Measurements from ENCODE around the gene MYH4. TPM values are rescaled to one million over a fixed set of nuclear protein-coding genes. Genes with fewer than 3 reads are reported as not detected.

MYH4 gene
- total and polyA plus RNA-seq, 9 of the 15 experiments (the other 6 are each of a cell fraction or from before 2014, with no cell fraction given) = not detected

DNA sequence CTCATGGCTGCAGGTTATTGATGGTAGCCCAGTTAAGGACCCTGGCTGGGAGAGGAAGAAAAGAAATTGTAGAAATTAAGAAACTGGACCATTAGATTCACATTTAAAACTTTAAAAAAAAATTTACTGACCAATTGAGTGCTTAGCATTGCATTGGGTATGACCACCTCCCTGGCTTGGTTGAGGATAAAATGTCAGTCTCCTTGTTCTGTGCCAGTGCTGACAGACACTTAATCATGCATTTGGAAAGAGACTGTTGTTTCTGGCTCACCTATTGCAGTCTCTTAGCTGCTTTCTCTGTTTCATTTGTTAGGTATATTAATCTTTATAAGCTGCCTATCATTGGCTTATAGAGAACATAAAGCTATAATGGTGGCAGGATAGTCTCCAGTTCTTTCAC is 47.3 kb upstream of the MYH4 start:
- Histone ChIP-seq H3K36me3 (ENCODE audit: control insufficient read depth, insufficient read depth, low read length) (no peaks in the 10 kb centered on the region), H3K27me3 (ENCODE audit: control insufficient read depth in 2 of 2, insufficient read depth in 2 of 2, low read length in 2 of 2) (no peaks in the 10 kb centered on the region), H3K4me3 (no peak overlapping the region), H2AFZ (ENCODE audit: low read depth, low read length) (no peak overlapping the region), H3K9me1 (ENCODE audit: control insufficient read depth, insufficient read depth, low read length) (no peaks in the 10 kb centered on the region), H3K9ac (ENCODE audit: insufficient read depth in 1 of 2, low read depth in 2 of 2, low read length in 2 of 2) (no peak overlapping the region), H3K79me2 (ENCODE audit: control insufficient read depth, insufficient read depth, low read length) (no peaks in the 10 kb centered on the region), H3K4me2 (ENCODE audit: insufficient read depth, low read length) (no peak overlapping the region), H4K20me1 (replicated peaks; ENCODE audit: control insufficient read depth, insufficient read depth, low read length) (no peaks in the 10 kb centered on the region), H3K4me1 (replicated peaks in 1 of 2; ENCODE audit: control insufficient read depth in 2 of 2, insufficient read depth in 2 of 2, low read length in 2 of 2) (no peaks in the 10 kb centered on the region), H3K9me3 (replicated peaks; ENCODE audit: control insufficient read depth, insufficient read depth, low read depth, low read length) (no peaks in the 10 kb centered on the region), H3K27ac (ENCODE audit: extremely low read depth, low read depth, low read length) (no peak overlapping the region)
- in situ Hi-C loops (cut with MboI) = no loop called here
- FAIRE-seq = no peak
- no peak for ATAC-seq
- no peak for DNase-seq (ENCODE audit: extremely low read depth in 1 of 4, low spot score in 3 of 4)
- no TSS peak for BruUV-seq (replicated peaks)
- ChIA-PET POLR2A (no interaction called here), CTCF (ENCODE audit: low intra/inter-chr PET ratio) (no interaction called here)
- intact Hi-C loops (cut with micrococcal nuclease) = no loop called here
- TF ChIP-seq PYGO2 (tag; IDR thresholded peaks at IDR 0.05) (no peak), NEUROD1 (IDR thresholded peaks at IDR 0.05; ENCODE audit: borderline replicate concordance, low read depth, low read length, partially characterized antibody) (no peak), SETDB1 (IDR thresholded peaks at IDR 0.05; ENCODE audit: low read length) (no peak), KLF1 (tag; IDR thresholded peaks at IDR 0.05) (no peak), NR2C1 (IDR thresholded peaks at IDR 0.05) (no peak), NR2C1 (tag; IDR thresholded peaks at IDR 0.05) (no peak), SOX6 (IDR thresholded peaks at IDR 0.05) (no peak), RB1 (IDR thresholded peaks at IDR 0.05; ENCODE audit: low read depth) (no peak), KAT2B (IDR thresholded peaks at IDR 0.05; ENCODE audit: low read depth, low read length) (no peak)
- TF ChIP-seq, protein P1, sequence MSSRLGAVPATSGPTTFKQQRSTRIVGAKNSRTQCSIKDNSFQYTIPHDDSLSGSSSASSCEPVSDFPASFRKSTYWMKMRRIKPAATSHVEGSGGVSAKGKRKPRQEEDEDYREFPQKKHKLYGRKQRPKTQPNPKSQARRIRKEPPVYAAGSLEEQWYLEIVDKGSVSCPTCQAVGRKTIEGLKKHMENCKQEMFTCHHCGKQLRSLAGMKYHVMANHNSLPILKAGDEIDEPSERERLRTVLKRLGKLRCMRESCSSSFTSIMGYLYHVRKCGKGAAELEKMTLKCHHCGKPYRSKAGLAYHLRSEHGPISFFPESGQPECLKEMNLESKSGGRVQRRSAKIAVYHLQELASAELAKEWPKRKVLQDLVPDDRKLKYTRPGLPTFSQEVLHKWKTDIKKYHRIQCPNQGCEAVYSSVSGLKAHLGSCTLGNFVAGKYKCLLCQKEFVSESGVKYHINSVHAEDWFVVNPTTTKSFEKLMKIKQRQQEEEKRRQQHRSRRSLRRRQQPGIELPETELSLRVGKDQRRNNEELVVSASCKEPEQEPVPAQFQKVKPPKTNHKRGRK (tag; IDR thresholded peaks at IDR 0.05) = no peak
- TF ChIP-seq, protein P2, sequence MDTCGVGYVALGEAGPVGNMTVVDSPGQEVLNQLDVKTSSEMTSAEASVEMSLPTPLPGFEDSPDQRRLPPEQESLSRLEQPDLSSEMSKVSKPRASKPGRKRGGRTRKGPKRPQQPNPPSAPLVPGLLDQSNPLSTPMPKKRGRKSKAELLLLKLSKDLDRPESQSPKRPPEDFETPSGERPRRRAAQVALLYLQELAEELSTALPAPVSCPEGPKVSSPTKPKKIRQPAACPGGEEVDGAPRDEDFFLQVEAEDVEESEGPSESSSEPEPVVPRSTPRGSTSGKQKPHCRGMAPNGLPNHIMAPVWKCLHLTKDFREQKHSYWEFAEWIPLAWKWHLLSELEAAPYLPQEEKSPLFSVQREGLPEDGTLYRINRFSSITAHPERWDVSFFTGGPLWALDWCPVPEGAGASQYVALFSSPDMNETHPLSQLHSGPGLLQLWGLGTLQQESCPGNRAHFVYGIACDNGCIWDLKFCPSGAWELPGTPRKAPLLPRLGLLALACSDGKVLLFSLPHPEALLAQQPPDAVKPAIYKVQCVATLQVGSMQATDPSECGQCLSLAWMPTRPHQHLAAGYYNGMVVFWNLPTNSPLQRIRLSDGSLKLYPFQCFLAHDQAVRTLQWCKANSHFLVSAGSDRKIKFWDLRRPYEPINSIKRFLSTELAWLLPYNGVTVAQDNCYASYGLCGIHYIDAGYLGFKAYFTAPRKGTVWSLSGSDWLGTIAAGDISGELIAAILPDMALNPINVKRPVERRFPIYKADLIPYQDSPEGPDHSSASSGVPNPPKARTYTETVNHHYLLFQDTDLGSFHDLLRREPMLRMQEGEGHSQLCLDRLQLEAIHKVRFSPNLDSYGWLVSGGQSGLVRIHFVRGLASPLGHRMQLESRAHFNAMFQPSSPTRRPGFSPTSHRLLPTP (IDR thresholded peaks at IDR 0.05; ENCODE audit: borderline replicate concordance, extremely low read depth, insufficient read length) = no peak
- TF ChIP-seq, protein P3, sequence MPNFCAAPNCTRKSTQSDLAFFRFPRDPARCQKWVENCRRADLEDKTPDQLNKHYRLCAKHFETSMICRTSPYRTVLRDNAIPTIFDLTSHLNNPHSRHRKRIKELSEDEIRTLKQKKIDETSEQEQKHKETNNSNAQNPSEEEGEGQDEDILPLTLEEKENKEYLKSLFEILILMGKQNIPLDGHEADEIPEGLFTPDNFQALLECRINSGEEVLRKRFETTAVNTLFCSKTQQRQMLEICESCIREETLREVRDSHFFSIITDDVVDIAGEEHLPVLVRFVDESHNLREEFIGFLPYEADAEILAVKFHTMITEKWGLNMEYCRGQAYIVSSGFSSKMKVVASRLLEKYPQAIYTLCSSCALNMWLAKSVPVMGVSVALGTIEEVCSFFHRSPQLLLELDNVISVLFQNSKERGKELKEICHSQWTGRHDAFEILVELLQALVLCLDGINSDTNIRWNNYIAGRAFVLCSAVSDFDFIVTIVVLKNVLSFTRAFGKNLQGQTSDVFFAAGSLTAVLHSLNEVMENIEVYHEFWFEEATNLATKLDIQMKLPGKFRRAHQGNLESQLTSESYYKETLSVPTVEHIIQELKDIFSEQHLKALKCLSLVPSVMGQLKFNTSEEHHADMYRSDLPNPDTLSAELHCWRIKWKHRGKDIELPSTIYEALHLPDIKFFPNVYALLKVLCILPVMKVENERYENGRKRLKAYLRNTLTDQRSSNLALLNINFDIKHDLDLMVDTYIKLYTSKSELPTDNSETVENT (CRISPR knock-in tag; IDR thresholded peaks at IDR 0.05) = no peak
- TF ChIP-seq, protein P4, sequence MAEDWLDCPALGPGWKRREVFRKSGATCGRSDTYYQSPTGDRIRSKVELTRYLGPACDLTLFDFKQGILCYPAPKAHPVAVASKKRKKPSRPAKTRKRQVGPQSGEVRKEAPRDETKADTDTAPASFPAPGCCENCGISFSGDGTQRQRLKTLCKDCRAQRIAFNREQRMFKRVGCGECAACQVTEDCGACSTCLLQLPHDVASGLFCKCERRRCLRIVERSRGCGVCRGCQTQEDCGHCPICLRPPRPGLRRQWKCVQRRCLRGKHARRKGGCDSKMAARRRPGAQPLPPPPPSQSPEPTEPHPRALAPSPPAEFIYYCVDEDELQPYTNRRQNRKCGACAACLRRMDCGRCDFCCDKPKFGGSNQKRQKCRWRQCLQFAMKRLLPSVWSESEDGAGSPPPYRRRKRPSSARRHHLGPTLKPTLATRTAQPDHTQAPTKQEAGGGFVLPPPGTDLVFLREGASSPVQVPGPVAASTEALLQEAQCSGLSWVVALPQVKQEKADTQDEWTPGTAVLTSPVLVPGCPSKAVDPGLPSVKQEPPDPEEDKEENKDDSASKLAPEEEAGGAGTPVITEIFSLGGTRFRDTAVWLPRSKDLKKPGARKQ (CRISPR knock-in tag; IDR thresholded peaks at IDR 0.05) = no peak
- TF ChIP-seq, protein P5, sequence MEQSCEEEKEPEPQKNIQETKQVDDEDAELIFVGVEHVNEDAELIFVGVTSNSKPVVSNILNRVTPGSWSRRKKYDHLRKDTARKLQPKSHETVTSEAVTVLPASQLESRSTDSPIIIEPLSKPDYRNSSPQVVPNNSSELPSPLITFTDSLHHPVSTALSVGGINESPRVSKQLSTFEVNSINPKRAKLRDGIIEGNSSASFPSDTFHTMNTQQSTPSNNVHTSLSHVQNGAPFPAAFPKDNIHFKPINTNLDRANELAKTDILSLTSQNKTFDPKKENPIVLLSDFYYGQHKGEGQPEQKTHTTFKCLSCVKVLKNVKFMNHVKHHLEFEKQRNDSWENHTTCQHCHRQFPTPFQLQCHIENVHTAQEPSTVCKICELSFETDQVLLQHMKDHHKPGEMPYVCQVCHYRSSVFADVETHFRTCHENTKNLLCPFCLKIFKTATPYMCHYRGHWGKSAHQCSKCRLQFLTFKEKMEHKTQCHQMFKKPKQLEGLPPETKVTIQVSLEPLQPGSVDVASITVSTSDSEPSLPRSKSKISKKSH (CRISPR knock-in tag; IDR thresholded peaks at IDR 0.05) = no peak
